H9 (cell line): ENCODE results near the gene CCR4. TPM values are rescaled to one million over a fixed set of nuclear protein-coding genes. Genes with fewer than 3 reads are reported as not detected.

Experiments
- DNase-seq: peaks from one replicate; pipeline ENCODE4 v3.0.0-alpha.2; 2017
- H2AFZ ChIP-seq: one replicate; pipeline ENCODE4 v1.6.1; 2013; ENCODE audit warnings: mild to moderate bottlenecking, low read length, control low read depth, moderate library complexity
- H2AK5ac ChIP-seq: 2 replicates; pipeline ENCODE4 v1.6.1; 2013; ENCODE audit warnings: low read length, control low read depth, mixed read lengths; ENCODE audit not compliant: insufficient read length
- H2BK120ac ChIP-seq: one replicate; pipeline ENCODE4 v1.6.1; 2013; ENCODE audit warnings: low read depth, mild to moderate bottlenecking, low read length, control low read depth, inconsistent platforms; ENCODE audit not compliant: poor library complexity, severe bottlenecking
- H2BK12ac ChIP-seq: 2 replicates; pipeline ENCODE4 v1.6.1; 2013; ENCODE audit warnings: low read length, control low read depth, mixed read lengths, low read depth; ENCODE audit not compliant: insufficient read length
- H2BK15ac ChIP-seq: 2 replicates; pipeline ENCODE4 v1.6.1; 2013; ENCODE audit warnings: low read depth, low read length, control low read depth
- H2BK20ac ChIP-seq: one replicate; pipeline ENCODE4 v1.6.1; 2013; ENCODE audit warnings: low read depth, mild to moderate bottlenecking, low read length, control low read depth, inconsistent platforms; ENCODE audit not compliant: poor library complexity, severe bottlenecking
- H2BK5ac ChIP-seq: 2 replicates; pipeline ENCODE4 v1.6.1; 2013; ENCODE audit warnings: low read length, control low read depth, mixed read lengths; ENCODE audit not compliant: insufficient read length
- H3K14ac ChIP-seq: 2 replicates; pipeline ENCODE4 v1.6.1; 2013; ENCODE audit warnings: low read length, control low read depth; ENCODE audit not compliant: insufficient read depth
- H3K18ac ChIP-seq: 2 replicates; pipeline ENCODE4 v1.6.1; 2013; ENCODE audit warnings: low read depth, mild to moderate bottlenecking, mixed read lengths, low read length, control low read depth; ENCODE audit not compliant: insufficient read length
- H3K23ac ChIP-seq: 2 replicates; pipeline ENCODE4 v1.6.1; 2013; ENCODE audit warnings: low read length, control low read depth, mixed read lengths, low read depth; ENCODE audit not compliant: insufficient read length
- H3K23me2 ChIP-seq: 2 replicates; pipeline ENCODE4 v1.6.1; 2013; ENCODE audit warnings: low read depth, mild to moderate bottlenecking, mixed read lengths, low read length, control low read depth; ENCODE audit not compliant: insufficient read length, poor library complexity, severe bottlenecking
- H3K27ac ChIP-seq: 2 replicates; pipeline ENCODE4 v1.5.1; 2013; ENCODE audit warnings: low read length, control low read depth, mixed read lengths, low read depth; ENCODE audit not compliant: insufficient read length
- H3K27me3 ChIP-seq: 2 replicates; pipeline ENCODE4 v1.6.1; 2013; ENCODE audit warnings: low read length, control low read depth, inconsistent platforms; ENCODE audit not compliant: insufficient read depth
- H3K4ac ChIP-seq: 2 replicates; pipeline ENCODE4 v1.6.1; 2013; ENCODE audit warnings: low read depth, mild to moderate bottlenecking, control low read depth, inconsistent platforms, low read length, moderate library complexity
- H3K4me1 ChIP-seq: 2 replicates; pipeline ENCODE4 v1.6.1; 2013; ENCODE audit warnings: low read length, control low read depth, inconsistent platforms; ENCODE audit not compliant: insufficient read depth
- H3K4me2 ChIP-seq: 2 replicates; pipeline ENCODE4 v1.6.1; 2013; ENCODE audit warnings: low read length, control low read depth, mixed read lengths; ENCODE audit not compliant: insufficient read length, insufficient read depth
- H3K56ac ChIP-seq: 2 replicates; pipeline ENCODE4 v1.6.1; 2013; ENCODE audit warnings: low read depth, mild to moderate bottlenecking, mixed read lengths, low read length, control low read depth; ENCODE audit not compliant: insufficient read length
- H3K79me1 ChIP-seq: 2 replicates; pipeline ENCODE4 v1.6.1; 2013; ENCODE audit warnings: low read depth, mild to moderate bottlenecking, moderate library complexity, low read length, control low read depth, inconsistent platforms; ENCODE audit not compliant: insufficient read depth, poor library complexity, severe bottlenecking
- H3K79me2 ChIP-seq: 2 replicates; pipeline ENCODE4 v1.6.1; 2013; ENCODE audit warnings: low read length, control low read depth, inconsistent platforms; ENCODE audit not compliant: insufficient read depth
- H3K9ac ChIP-seq: 2 replicates; pipeline ENCODE4 v1.6.1; 2013; ENCODE audit warnings: low read length, control low read depth, mixed read lengths; ENCODE audit not compliant: insufficient read length; ENCODE audit errors: extremely low read depth
- H3K9me3 ChIP-seq: one replicate; pipeline ENCODE4 v1.6.1; 2013; ENCODE audit warnings: low read depth, low read length, inconsistent platforms; ENCODE audit not compliant: control insufficient read depth
- H3T11ph ChIP-seq: one replicate; pipeline ENCODE4 v1.6.1; 2013; ENCODE audit warnings: mild to moderate bottlenecking, low read length, control low read depth, inconsistent platforms
- H4K20me1 ChIP-seq: one replicate; pipeline ENCODE4 v1.6.1; 2013; ENCODE audit not compliant: control insufficient read depth, insufficient read length, insufficient read depth
- H4K5ac ChIP-seq: 2 replicates; pipeline ENCODE4 v1.6.1; 2013; ENCODE audit warnings: low read depth, mild to moderate bottlenecking, mixed read lengths, low read length, control low read depth; ENCODE audit not compliant: insufficient read length
- H4K8ac ChIP-seq: replicated peaks from 2 replicates; pipeline ENCODE4 v1.6.1; 2013; ENCODE audit warnings: low read length, control low read depth, mixed read lengths, low read depth; ENCODE audit not compliant: insufficient read length
- H4K91ac ChIP-seq: 2 replicates; pipeline ENCODE4 v1.6.1; 2013; ENCODE audit warnings: low read depth, mild to moderate bottlenecking, moderate library complexity, mixed read lengths, low read length, control low read depth; ENCODE audit not compliant: insufficient read length
- H3K27ac Mint-ChIP-seq, 3 experiments: 2 replicates in 2 of 3; 3 replicates in 1 of 3; pipeline ENCODE4 v1.8.0; 2020 to 2021; ENCODE audit warnings: mixed read lengths in 3 of 3, mild to moderate bottlenecking in 1 of 3, moderate library complexity in 1 of 3
- H3K27me3 Mint-ChIP-seq: 2 replicates; pipeline ENCODE4 v1.8.0; 2021; ENCODE audit warnings: low read depth, mild to moderate bottlenecking, moderate library complexity, mixed read lengths
- H3K36me3 Mint-ChIP-seq, 3 experiments: 2 replicates in 2 of 3; 3 replicates in 1 of 3; pipeline ENCODE4 v1.8.0; 2020 to 2021; ENCODE audit warnings: low read depth in 3 of 3, mixed read lengths in 3 of 3; ENCODE audit not compliant: insufficient read depth in 1 of 3
- H3K4me1 Mint-ChIP-seq, 2 experiments: 2 replicates each; pipeline ENCODE4 v1.8.0; 2020; ENCODE audit warnings: mixed read lengths in 2 of 2
- H3K4me3 Mint-ChIP-seq, 2 experiments: 2 replicates in 1 of 2; 3 replicates in 1 of 2; pipeline ENCODE4 v1.8.0; 2020 to 2021; ENCODE audit warnings: mild to moderate bottlenecking in 2 of 2, mixed read lengths in 2 of 2, moderate library complexity in 1 of 2
- H3K9me3 Mint-ChIP-seq, 2 experiments: 2 replicates in 1 of 2; 3 replicates in 1 of 2; pipeline ENCODE4 v1.8.0; 2020; ENCODE audit warnings: mild to moderate bottlenecking in 2 of 2, mixed read lengths in 2 of 2, moderate library complexity in 1 of 2
- WGBS: extraction: QIAGEN DNeasy Blood & Tissue Kit; methylation state at CpG from one replicate; pipeline ENCODE4 v1.1.7; 2013; ENCODE audit warnings: missing lambda C conversion rate, low lambda C conversion rate, mixed read lengths; ENCODE audit not compliant: insufficient read length; ENCODE audit errors: extremely low coverage; 5-methylcytosine and 5-hydroxymethylcytosine counted together
- long read RNA-seq: library from polyadenylated mRNA; unstranded; transcript quantifications from one replicate; pipeline ENCODE4 v2.0.0, GENCODE V29; 2020
- total RNA-seq: library from RNA; stranded (reverse); gene quantifications from 2 replicates; pipeline ENCODE4 v1.2.1, GENCODE V29; 2021
- TF ChIP-seq, protein P1 (sequence below): fragments of 200-600 bp; sonication (generic); conservative IDR thresholded peaks from 3 replicates; pipeline ENCODE4 v1.8.0; 2021; ENCODE audit warnings: antibody characterized with exemption, mild to moderate bottlenecking

CCR4 gene
- total RNA-seq, result 0.07 and 0.09 TPM in 2 replicates
- long read RNA-seq, result 0 reads

GRCh38 chr3:32951410-32951811 is at the start of gene CCR4:
CCR4 (plus strand) TSS chr3:32951644; CDS start chr3:32953423, 1,779 bp downstream.
- Histone ChIP-seq H4K20me1 (no peaks in the 10 kb centered on the region), H2AFZ (no peak within 1 kb of the TSS), H2BK5ac (no peak within 1 kb of the TSS), H3T11ph (no peak within 1 kb of the TSS), H3K18ac (no peak within 1 kb of the TSS), H2AK5ac (no peak within 1 kb of the TSS), H4K91ac (no peak within 1 kb of the TSS), H4K5ac (no peak within 1 kb of the TSS), H2BK12ac (no peak within 1 kb of the TSS), H2BK120ac (no peak within 1 kb of the TSS), H3K9ac (no peak within 1 kb of the TSS), H3K14ac (no peak within 1 kb of the TSS; the same call in 1 of the 2 replicates), H3K4ac (no peak within 1 kb of the TSS), H3K27me3 (no peaks in the 10 kb centered on the region), H3K4me1 (no peaks in the 10 kb centered on the region), H3K23ac (no peak within 1 kb of the TSS), H3K56ac (no peak within 1 kb of the TSS), H3K27ac (no peak within 1 kb of the TSS), H4K8ac (no peak within 1 kb of the TSS), H3K9me3 (no peaks in the 10 kb centered on the region), H3K4me2 (no peak within 1 kb of the TSS), H3K79me1 (no peaks in the 10 kb centered on the region), H2BK15ac (no peak within 1 kb of the TSS), H2BK20ac (no peak within 1 kb of the TSS), H3K79me2 (no peaks in the 10 kb centered on the region), H3K23me2 (no peaks in the 10 kb centered on the region)
- DNase-seq, result no peak
- WGBS, result no CpG with 5 or more reads among the region's 9 CpGs
- Mint-ChIP-seq H3K9me3 (no peaks in the 10 kb centered on the region), H3K4me3 (no peak within 1 kb of the TSS), H3K36me3 (no peaks in the 10 kb centered on the region), H3K27ac (no peak within 1 kb of the TSS; a peak in 1 of 7 replicates), H3K4me1 (peaks cover 0 to 2% of the 10 kb centered on the region in 2 experiments; a peak in 1 of 4 replicates), H3K27me3 (peaks cover 8% of the 10 kb centered on the region)
- TF ChIP-seq, protein P1, sequence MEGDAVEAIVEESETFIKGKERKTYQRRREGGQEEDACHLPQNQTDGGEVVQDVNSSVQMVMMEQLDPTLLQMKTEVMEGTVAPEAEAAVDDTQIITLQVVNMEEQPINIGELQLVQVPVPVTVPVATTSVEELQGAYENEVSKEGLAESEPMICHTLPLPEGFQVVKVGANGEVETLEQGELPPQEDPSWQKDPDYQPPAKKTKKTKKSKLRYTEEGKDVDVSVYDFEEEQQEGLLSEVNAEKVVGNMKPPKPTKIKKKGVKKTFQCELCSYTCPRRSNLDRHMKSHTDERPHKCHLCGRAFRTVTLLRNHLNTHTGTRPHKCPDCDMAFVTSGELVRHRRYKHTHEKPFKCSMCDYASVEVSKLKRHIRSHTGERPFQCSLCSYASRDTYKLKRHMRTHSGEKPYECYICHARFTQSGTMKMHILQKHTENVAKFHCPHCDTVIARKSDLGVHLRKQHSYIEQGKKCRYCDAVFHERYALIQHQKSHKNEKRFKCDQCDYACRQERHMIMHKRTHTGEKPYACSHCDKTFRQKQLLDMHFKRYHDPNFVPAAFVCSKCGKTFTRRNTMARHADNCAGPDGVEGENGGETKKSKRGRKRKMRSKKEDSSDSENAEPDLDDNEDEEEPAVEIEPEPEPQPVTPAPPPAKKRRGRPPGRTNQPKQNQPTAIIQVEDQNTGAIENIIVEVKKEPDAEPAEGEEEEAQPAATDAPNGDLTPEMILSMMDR, result no peak
